ENCODE results near the gene FXYD3. TPM values are rescaled to one million over a fixed set of nuclear protein-coding genes. Genes with fewer than 3 reads are reported as not detected.

FXYD3 gene
- total and polyA plus RNA-seq, 2 donors: 22.8 to 175 TPM

DNA sequence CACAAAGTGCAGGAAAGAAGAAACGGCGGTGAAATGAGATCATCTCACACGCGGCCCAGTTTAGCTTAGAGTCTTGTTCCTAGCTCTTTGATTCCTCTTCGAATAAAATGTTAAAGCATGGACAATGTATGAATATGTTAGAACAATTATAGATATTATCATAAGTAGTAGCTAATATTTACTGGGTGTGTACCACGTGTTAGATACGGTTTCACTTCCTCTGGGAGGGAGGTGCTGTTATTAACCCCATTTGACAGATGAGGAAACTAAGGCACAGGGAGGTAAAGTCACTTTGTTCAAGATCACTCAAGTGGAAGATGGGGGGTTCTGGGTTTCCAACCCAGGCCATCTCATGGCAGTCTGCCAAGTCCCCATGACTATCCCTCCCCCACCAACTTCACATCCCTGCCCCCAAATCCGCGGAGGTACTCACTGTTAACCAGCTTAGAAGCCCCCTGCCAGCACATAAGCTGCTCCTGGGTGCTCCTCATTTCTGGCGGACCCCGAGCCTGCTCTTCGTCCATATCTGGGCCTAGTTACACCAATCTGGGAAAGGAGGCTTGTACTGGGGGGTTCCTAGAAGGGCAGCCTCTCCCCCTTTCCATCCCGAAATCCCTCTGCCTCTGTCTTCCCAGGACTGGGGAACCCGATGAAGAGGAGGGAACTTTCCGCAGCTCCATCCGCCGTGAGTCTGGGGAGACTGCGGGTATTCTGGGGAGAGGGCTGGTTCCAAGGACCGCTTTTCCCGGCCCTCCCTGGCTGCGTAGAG, 26.4 kb downstream of the FXYD3 start:
- no peak for DNase-seq (ENCODE audit: low read depth in 6 of 9, low spot score in 9 of 9)
- Histone ChIP-seq H3K4me3 (ENCODE audit: low read length in 2 of 2) (peak overlapping the region in 1 of 2 donors; percentile 6), H3K36me3 (ENCODE audit: control insufficient read depth in 2 of 2, insufficient read depth in 2 of 2, low read length in 1 of 2) (no peaks in the 10 kb centered on the region), H3K27me3 (ENCODE audit: control insufficient read depth in 2 of 2, insufficient read depth in 1 of 2, low read length in 1 of 2) (peaks cover 24 to 56% of the 10 kb centered on the region in 2 donors), H3K4me1 (ENCODE audit: control insufficient read depth in 2 of 2, insufficient read depth in 2 of 2, low read length in 2 of 2) (peaks cover 7 to 22% of the 10 kb centered on the region in 2 donors), H3K27ac (ENCODE audit: low read depth in 1 of 2, low read length in 1 of 2) (no peak overlapping the region), H3K9me3 (ENCODE audit: control insufficient read depth in 2 of 2, insufficient read depth in 1 of 2, low read length in 1 of 2) (no peaks in the 10 kb centered on the region)
- WGBS: 19% methylated on average over 21 of the region's 21 CpGs

DNA sequence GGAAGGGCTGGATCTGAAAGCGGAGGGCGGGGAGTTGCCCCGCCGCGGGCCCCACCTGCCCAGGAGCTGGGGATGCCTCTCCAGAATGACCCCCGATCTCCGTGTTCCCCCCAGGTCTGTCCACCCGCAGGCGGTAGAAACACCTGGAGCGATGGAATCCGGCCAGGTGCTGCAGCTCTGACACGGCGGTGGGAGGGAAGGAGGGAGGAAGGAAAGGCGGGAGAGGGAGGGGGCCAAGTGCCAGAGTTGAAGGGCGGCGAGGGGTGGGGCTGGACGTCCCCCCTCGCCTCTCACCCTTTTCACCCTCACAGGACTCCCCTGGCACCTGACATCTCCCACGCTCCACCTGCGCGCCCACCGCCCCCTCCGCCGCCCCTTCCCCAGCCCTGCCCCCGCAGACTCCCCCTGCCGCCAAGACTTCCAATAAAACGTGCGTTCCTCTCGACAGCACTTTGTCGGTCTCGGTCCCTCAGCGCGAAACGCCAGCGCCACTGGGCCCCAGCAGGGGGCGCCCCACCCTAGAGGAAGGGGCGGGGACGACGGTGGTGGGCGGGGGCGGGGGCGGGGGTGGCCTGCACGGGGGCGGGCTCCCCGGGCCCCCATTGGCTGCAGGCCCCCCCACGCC, 27.1 kb downstream of the FXYD3 start:
- peak overlapping the region in 1 of 2 donors; percentile 18 for H3K4me3 ChIP-seq (ENCODE audit: low read length in 2 of 2)
- DNase-seq (ENCODE audit: low read depth in 6 of 9, low spot score in 9 of 9): peak in 2 of 9 donors; percentile 49 to 58
- WGBS: 1% methylated on average over 44 of the region's 46 CpGs
- peaks cover 7 to 22% of the 10 kb centered on the region in 2 donors for H3K4me1 ChIP-seq (ENCODE audit: control insufficient read depth in 2 of 2, insufficient read depth in 2 of 2, low read length in 2 of 2)
- peaks cover 24 to 56% of the 10 kb centered on the region in 2 donors for H3K27me3 ChIP-seq (ENCODE audit: control insufficient read depth in 2 of 2, insufficient read depth in 1 of 2, low read length in 1 of 2)
- H3K36me3 ChIP-seq (ENCODE audit: control insufficient read depth in 2 of 2, insufficient read depth in 2 of 2, low read length in 1 of 2): no peaks in the 10 kb centered on the region
- no peak overlapping the region for H3K27ac ChIP-seq (ENCODE audit: low read depth in 1 of 2, low read length in 1 of 2)
- no peaks in the 10 kb centered on the region for H3K9me3 ChIP-seq (ENCODE audit: control insufficient read depth in 2 of 2, insufficient read depth in 1 of 2, low read length in 1 of 2)

DNA sequence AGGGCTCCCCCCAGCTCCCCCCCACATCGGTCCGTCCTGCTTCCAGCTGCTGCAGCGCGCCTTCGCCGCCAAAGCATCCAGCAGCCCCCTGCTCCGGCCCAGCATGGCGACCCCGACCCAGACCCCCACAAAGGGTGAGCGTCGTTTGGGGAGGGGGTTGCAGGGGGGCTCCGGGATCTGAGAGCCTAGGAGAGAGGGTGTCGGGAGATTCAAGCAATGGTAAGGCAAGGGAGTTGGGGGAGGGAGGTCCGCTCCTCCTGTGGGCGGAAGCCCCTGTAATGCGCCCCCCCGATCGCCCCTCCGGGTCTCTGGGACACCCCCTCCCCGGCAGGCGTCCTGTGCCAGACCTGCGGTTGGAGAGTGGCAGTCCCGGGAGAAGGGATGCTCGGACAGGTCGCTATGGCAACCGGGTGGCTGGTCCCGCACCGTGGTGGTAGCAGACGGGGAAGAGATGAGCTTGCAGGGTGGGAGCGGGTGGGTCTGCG, 27.6 kb downstream of the FXYD3 start, which contains the start of gene FXYD7:
TSS of gene FXYD7 (plus strand) at position 25 of the 485 bp plus-strand sequence. CDS start at position 104, 79 bp downstream.
- Histone ChIP-seq H3K9me3 (ENCODE audit: control insufficient read depth in 2 of 2, insufficient read depth in 1 of 2, low read length in 1 of 2) (no peaks in the 10 kb centered on the region), H3K4me3 (ENCODE audit: low read length in 2 of 2) (peak within 1 kb of the TSS in 1 of 2 donors; percentile 18), H3K36me3 (ENCODE audit: control insufficient read depth in 2 of 2, insufficient read depth in 2 of 2, low read length in 1 of 2) (no peaks in the 10 kb centered on the region), H3K27me3 (ENCODE audit: control insufficient read depth in 2 of 2, insufficient read depth in 1 of 2, low read length in 1 of 2) (peaks cover 24 to 56% of the 10 kb centered on the region in 2 donors), H3K27ac (ENCODE audit: low read depth in 1 of 2, low read length in 1 of 2) (no peak within 1 kb of the TSS), H3K4me1 (ENCODE audit: control insufficient read depth in 2 of 2, insufficient read depth in 2 of 2, low read length in 2 of 2) (peaks cover 7 to 22% of the 10 kb centered on the region in 2 donors)
- DNase-seq (ENCODE audit: low read depth in 6 of 9, low spot score in 9 of 9): no peak
- 5% methylated on average over 31 of the region's 31 CpGs for WGBS

DNA sequence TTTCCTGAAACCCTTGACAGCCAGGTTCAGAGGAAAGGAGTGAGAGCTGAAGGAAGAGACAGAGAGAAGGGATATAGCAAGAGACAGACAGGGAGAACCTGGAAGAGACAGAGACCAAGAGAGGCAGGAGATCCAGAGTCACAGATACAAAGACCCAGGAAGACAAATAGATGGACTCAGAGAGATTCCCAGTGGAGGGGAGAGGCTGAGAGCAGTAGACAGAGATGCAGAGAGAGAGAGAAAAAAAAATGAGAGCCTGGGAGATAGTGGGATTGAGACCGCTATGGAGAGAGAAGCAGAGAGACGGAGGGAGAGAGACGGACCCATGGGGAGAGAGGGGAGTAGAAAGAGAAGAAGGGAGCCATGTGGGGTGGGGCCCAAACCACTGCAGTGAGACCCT, 28.2 kb downstream of the FXYD3 start:
- 62% methylated on average over 3 of the region's 3 CpGs for WGBS
- H3K27me3 ChIP-seq (ENCODE audit: control insufficient read depth in 2 of 2, insufficient read depth in 1 of 2, low read length in 1 of 2): peaks cover 24 to 56% of the 10 kb centered on the region in 2 donors
- no peaks in the 10 kb centered on the region for H3K9me3 ChIP-seq (ENCODE audit: control insufficient read depth in 2 of 2, insufficient read depth in 1 of 2, low read length in 1 of 2)
- H3K4me3 ChIP-seq (ENCODE audit: low read length in 2 of 2): no peak overlapping the region
- no peak overlapping the region for H3K27ac ChIP-seq (ENCODE audit: low read depth in 1 of 2, low read length in 1 of 2)
- H3K36me3 ChIP-seq (ENCODE audit: control insufficient read depth in 2 of 2, insufficient read depth in 2 of 2, low read length in 1 of 2): no peaks in the 10 kb centered on the region
- H3K4me1 ChIP-seq (ENCODE audit: control insufficient read depth in 2 of 2, insufficient read depth in 2 of 2, low read length in 2 of 2): peaks cover 7 to 22% of the 10 kb centered on the region in 2 donors
- DNase-seq (ENCODE audit: low read depth in 6 of 9, low spot score in 9 of 9): no peak

DNA sequence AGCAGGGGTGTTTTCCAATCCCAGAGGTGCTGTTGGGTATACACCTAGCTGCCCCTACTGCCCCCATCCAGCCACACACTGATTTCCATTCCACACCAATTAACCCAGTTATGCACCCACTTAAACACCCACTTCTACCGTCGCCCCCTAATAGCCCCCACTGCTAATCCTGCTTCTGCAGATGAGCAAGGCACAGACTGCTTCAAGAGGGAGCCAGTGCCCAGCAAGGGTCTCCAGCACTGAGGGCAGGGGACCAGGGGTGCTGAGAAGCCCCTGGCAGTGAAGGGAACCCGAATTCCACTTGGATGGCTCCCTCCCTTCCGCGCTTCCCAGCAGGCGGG, 28.6 kb downstream of the FXYD3 start:
- 50% methylated on average over 6 of the region's 6 CpGs for WGBS
- Histone ChIP-seq H3K4me1 (ENCODE audit: control insufficient read depth in 2 of 2, insufficient read depth in 2 of 2, low read length in 2 of 2) (peaks cover 7 to 20% of the 10 kb centered on the region in 2 donors), H3K27me3 (ENCODE audit: control insufficient read depth in 2 of 2, insufficient read depth in 1 of 2, low read length in 1 of 2) (peaks cover 24 to 56% of the 10 kb centered on the region in 2 donors)

DNA sequence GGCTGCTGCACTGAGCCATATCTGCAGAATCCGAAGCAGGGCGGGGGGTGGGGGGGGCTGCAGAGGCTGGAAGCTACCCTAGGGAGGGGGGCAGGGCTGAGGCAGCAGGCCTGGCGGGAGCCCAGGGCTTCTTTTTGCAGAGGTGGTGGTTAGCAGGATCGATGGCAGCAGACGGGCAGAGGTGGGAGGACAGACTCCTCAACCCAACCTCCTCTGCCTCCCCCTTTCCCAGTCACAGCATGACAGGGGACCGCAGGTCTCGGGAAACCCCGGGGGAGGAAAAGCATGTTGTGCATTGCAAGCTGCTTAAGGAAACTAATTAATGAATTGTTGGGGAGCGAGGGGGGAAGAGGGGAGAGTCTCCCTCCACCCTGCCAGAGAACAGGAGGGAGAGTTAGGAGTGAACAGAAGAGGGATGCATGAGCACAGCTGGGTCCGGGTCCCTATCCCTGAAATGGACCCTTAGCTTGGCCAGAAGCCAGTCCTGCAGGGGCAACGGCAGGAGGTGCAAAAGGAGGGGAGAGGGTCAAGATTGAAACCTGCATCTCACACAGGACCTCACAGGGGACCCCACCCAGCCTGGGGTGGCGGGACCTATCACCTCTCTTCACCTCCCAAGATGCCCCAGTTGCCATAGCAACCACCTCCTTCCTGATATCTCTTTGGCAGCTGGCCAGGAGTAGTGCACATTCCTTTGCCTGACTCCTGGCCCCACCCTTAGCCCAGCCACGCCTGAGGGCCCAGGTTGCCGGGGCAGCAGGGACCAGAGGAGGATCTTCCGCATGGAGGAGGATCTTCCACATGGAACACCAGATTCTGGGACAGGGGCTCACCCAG, 29.2 kb downstream of the FXYD3 start:
- 39% methylated on average over 15 of the region's 15 CpGs for WGBS
- Histone ChIP-seq H3K27me3 (ENCODE audit: control insufficient read depth in 2 of 2, insufficient read depth in 1 of 2, low read length in 1 of 2) (peaks cover 24 to 56% of the 10 kb centered on the region in 2 donors), H3K27ac (ENCODE audit: low read depth in 1 of 2, low read length in 1 of 2) (no peak overlapping the region), H3K36me3 (ENCODE audit: control insufficient read depth in 2 of 2, insufficient read depth in 2 of 2, low read length in 1 of 2) (no peaks in the 10 kb centered on the region), H3K4me3 (ENCODE audit: low read length in 2 of 2) (no peak overlapping the region), H3K9me3 (ENCODE audit: control insufficient read depth in 2 of 2, insufficient read depth in 1 of 2, low read length in 1 of 2) (no peaks in the 10 kb centered on the region), H3K4me1 (ENCODE audit: control insufficient read depth in 2 of 2, insufficient read depth in 2 of 2, low read length in 2 of 2) (peaks cover 7 to 20% of the 10 kb centered on the region in 2 donors)
- no peak for DNase-seq (ENCODE audit: low read depth in 6 of 9, low spot score in 9 of 9)

More for the DNA sequence above, 28.6 kb downstream of the FXYD3 start:
- Histone ChIP-seq H3K27ac (ENCODE audit: low read depth in 1 of 2, low read length in 1 of 2) (no peak overlapping the region), H3K9me3 (ENCODE audit: control insufficient read depth in 2 of 2, insufficient read depth in 1 of 2, low read length in 1 of 2) (no peaks in the 10 kb centered on the region), H3K36me3 (ENCODE audit: control insufficient read depth in 2 of 2, insufficient read depth in 2 of 2, low read length in 1 of 2) (no peaks in the 10 kb centered on the region), H3K4me3 (ENCODE audit: low read length in 2 of 2) (no peak overlapping the region)
- no peak for DNase-seq (ENCODE audit: low read depth in 6 of 9, low spot score in 9 of 9)

DNA sequence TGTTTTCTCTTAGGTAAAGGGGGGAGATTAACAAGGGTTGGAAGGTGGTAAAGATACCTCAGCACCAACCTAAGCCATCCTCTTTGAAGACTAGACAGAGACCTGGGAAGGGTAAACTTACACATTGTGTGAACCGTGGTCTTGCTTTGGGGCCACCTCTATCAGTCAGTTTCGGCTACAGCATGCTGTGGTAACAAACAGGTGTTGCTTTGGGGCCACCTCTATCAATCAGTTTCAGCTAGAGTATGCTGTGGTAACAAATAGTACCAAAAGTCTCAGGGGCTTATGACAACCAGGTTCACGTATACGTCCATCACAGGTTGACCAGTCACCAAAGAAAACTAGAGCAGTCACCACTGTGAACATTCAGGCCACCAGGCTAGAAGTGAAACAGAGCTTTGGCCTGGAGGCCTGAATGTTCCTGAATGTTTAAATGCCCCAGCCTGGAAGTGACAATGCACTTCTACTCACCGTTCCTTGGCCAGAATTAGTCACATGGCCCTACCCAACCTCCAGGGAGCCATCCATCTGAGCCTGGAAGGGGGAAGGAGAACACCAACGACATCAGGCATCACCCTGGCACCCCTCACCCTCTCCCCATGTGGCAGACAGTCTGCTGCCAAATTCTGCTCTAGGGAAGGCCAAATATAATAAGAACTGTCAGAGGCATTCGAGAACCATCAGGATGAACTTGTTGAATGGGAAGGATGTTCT, 31.3 kb downstream of the FXYD3 start:
- Histone ChIP-seq H3K27me3 (ENCODE audit: control insufficient read depth in 2 of 2, insufficient read depth in 1 of 2, low read length in 1 of 2) (peaks cover 18 to 45% of the 10 kb centered on the region in 2 donors), H3K27ac (ENCODE audit: low read depth in 1 of 2, low read length in 1 of 2) (no peak overlapping the region), H3K4me1 (ENCODE audit: control insufficient read depth in 2 of 2, insufficient read depth in 2 of 2, low read length in 2 of 2) (peaks cover 4 to 13% of the 10 kb centered on the region in 2 donors), H3K36me3 (ENCODE audit: control insufficient read depth in 2 of 2, insufficient read depth in 2 of 2, low read length in 1 of 2) (no peaks in the 10 kb centered on the region), H3K9me3 (ENCODE audit: control insufficient read depth in 2 of 2, insufficient read depth in 1 of 2, low read length in 1 of 2) (no peaks in the 10 kb centered on the region), H3K4me3 (ENCODE audit: low read length in 2 of 2) (no peak overlapping the region)
- 75% methylated on average over 7 of the region's 7 CpGs for WGBS
- no peak for DNase-seq (ENCODE audit: low read depth in 6 of 9, low spot score in 9 of 9)

DNA sequence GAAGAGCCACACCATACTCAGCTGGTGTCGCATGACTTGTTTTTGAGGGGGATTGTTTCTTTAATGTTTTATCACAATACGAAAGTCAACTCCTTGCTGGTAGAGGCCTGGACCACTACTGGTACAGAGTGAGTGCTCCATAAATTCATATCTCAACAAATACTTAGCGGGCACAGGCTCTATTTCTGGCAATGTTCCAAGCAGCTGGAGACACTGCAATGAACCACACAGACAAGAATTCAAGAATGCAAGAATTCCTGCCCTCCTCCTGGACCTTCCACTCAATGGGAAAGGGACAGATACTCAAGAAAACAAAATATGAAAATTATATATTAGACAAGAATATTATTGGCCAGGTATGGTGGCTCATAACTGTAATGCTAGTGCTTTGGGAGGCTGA, 33.8 kb downstream of the FXYD3 start:
- no peak overlapping the region for H3K27ac ChIP-seq (ENCODE audit: low read depth in 1 of 2, low read length in 1 of 2)
- H3K9me3 ChIP-seq (ENCODE audit: control insufficient read depth in 2 of 2, insufficient read depth in 1 of 2, low read length in 1 of 2): no peaks in the 10 kb centered on the region
- no peaks in the 10 kb centered on the region for H3K36me3 ChIP-seq (ENCODE audit: control insufficient read depth in 2 of 2, insufficient read depth in 2 of 2, low read length in 1 of 2)
- WGBS: 96% methylated on average over 3 of the region's 3 CpGs
- no peak for DNase-seq (ENCODE audit: low read depth in 6 of 9, low spot score in 9 of 9)
- peaks cover 9 to 41% of the 10 kb centered on the region in 2 donors for H3K27me3 ChIP-seq (ENCODE audit: control insufficient read depth in 2 of 2, insufficient read depth in 1 of 2, low read length in 1 of 2)
- H3K4me1 ChIP-seq (ENCODE audit: control insufficient read depth in 2 of 2, insufficient read depth in 2 of 2, low read length in 2 of 2): peaks cover 8 to 12% of the 10 kb centered on the region in 2 donors
- H3K4me3 ChIP-seq (ENCODE audit: low read length in 2 of 2): no peak overlapping the region

All from thymus (tissue), 11 donors.